Amygdala (tissue), 56 donors: ENCODE measurements around the gene FAM184B.

Experiments
- DNase-seq, 56 donors: peaks; one replicate each; lab custom pipeline; 2025; lab: John Stamatoyannopoulos, UW

Gene FAM184B

DNA sequence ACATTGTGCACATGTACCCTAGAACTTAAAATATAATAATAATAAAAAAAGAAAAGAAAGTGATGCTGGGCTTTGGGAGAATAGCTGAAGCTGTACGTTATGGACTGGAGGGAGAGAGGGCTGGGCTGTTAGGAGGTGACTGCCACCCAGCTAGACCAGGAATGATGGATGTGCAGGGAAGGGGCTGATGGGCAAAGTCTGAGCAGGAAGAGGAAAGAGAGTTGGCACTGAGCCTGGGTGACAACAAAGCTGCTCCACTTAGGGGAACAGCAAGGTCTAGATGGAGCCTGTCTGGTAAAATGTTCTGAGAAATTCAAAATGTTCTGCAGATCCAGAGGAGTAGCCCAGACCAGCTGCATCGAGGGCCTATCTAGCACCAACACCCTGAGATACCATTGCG is 134.7 kb downstream of the FAM184B start:
- DNase-seq: no peak

GRCh38 chr4:17642398-17642783 is 139.0 kb downstream of the FAM184B start:
- DNase-seq: no peak

- DNase-seq: no peak
Observed at GRCh38 chr4:17639136-17639535, 142.3 kb downstream of the FAM184B start.

GRCh38 chr4:17636696-17637622 is 144.5 kb downstream of the FAM184B start:
- peak; percentile 17 to 88 (median 65) for DNase-seq

GRCh38 chr4:17636341-17636695 is 145.1 kb downstream of the FAM184B start:
- DNase-seq: peak in 7 of 56 donors; percentile 27 to 66 (median 42)

DNA sequence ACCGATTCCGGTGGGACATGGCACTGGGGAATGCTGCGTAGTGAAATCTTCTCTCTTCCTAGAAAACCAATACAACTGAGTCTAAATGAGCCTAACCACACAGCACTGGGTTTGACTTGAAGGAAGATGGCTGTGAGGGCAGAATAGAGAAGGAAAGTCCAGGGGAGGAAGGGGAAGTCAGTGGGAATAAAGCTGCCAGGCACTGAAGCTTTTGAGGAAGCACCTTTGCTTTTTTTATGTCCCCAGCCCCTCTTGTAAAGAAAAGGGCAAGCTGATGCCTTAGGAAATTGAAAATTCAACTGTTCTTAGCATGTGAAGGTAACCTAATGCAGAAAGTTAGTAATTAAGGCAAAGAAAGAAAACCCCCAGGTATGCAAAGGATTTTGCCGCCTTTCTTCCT is 146.4 kb downstream of the FAM184B start:
- no peak for DNase-seq

- no peak for DNase-seq
Observed at GRCh38 chr4:17633600-17633999, 147.8 kb downstream of the FAM184B start.

DNA sequence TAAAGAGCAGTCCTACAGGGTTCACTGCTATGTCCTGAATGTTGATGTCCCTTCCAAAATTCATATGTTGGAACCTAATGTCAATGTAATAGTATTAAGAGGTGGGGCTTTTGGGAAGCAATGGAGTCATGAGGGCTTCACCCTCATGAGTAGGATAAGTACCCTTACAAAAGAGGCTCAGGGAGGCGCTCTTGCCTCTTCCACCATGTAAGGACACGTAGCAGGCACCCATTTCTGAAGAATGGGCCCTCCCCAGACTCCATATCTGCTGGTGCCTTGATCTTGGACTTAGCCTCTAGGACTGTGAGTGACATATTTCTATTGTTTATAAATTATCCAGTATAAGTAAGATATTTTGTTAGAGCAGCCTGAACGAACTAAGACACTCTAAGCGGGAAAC is 151.2 kb downstream of the FAM184B start:
- DNase-seq: no peak

DNA sequence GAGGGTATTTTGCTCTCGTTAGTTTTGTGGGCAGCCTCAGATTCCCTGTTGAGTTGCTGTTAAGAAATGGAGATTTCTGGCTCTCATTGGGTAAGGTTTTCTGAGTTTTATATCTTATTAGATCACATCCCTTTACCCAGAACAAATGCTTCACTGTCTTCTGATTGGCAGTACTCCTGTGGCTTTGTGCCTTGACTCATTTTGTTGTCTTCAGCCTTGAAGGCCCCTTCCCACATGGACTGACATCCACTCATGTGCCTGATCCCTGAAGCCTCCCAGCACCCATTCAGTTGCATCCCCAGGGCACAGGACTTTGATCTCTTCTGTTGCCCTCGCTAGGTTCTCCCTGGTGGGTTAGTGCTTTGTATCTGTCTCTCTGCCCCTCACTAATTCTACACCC is 156.6 kb downstream of the FAM184B start:
- DNase-seq: no peak

- DNase-seq: no peak
Observed at GRCh38 chr4:17623451-17624001, 157.9 kb downstream of the FAM184B start.

- DNase-seq: no peak
Observed at GRCh38 chr4:17619416-17620105, 161.9 kb downstream of the FAM184B start.

DNA sequence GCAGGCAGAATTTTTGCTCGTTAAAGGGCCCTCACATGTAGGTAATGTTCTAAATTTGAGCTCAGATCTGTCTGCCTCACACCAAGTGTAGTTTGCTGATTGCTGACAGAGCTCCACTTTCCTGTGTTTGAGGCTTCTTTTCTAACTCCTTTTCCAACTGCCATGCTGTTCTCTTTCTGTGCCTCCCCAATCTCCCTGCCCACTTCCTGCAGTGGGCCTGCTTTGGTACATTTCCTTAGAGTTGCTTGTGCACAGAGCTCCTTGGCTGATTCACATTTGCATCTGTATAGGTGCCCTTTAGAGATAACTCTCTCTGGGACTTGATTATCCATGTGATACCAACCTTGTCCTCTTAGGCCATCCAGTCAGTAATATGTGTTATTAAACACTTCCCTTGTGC is 162.5 kb downstream of the FAM184B start:
- no peak for DNase-seq

GRCh38 chr4:17616283-17616682 is 165.1 kb downstream of the FAM184B start:
- DNase-seq: no peak

DNA sequence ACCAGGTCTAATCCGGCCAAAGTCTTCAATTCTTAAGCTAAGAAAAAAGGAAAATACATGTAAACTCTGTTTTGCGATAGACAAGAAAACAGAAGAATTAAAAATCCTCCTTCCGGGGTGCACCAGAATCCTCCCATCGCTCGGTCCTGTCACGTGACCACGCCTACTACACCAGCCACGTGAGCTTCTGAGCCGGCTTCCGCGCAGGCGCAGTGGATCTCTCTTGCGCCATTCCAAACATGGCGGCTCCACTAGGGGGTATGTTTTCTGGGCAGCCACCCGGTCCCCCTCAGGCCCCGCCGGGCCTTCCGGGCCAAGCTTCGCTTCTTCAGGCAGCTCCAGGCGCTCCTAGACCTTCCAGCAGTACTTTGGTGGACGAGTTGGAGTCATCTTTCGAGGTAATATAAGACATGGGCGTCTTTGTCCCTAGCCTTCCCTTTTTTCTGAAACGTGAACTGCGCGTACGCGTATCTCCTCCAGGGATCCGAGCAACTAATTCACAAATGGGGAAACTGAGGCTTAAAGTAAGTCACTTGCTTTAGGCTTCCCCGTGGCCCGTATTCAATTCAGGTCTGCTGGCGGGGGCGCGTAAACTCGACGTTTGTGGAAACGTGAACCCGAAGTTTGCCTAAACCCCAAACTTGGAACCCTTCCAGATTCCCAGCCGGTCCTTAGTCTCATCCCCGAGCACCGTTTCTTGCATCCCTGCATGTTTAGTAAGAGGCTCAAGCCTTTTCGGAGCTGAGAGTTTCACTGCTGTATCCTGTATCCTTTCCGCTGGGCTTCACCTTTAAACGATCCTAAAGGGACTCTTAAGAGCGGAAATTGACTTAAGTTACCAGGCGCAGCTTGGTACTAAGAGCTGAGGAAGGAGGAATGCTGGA is 166.8 kb downstream of the FAM184B start, which contains the start of gene MED28:
Gene MED28, plus strand, starts transcription at position 226 of the 884 bp plus-strand sequence. Its CDS starts 14 bp downstream, at position 240.
- peak; percentile 62 to 95 (median 85) for DNase-seq

DNA sequence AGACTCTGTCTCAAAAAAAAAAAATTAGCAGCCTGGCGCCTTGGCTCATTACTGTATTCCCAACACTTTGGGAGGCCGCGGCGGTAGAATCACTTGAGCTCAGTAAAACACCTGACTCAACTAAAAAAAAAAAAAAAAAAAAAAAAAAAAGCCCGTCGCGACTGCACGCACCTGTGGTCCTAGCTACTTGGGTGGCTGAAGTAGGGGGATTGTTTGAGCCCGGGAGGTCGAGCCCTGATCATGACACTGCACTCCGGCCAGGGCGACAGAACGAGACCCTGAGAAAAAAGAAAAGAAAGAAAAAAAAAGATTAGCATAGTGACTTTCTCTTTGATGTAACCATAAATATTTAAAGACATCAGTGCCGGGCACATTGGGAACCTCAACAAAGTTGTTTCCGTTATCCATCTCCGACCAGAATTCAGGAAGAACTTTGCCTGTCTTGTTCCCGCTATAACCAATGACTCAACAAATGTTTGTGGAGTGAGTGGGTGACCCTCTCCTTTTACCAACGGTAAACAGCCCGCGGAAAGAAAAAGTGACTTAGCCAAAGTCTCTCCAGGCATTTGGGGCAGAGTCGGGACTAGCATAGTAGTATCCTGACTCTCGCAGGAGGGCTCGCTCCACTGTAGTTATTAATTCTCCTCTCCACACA is 167.5 kb downstream of the FAM184B start:
- peak in 14 of 56 donors; percentile 5 to 79 (median 44) for DNase-seq

- DNase-seq: peak in 16 of 56 donors; percentile 5 to 37 (median 13)
Observed at GRCh38 chr4:17605236-17605635, 176.2 kb downstream of the FAM184B start.

GRCh38 chr4:17599826-17600225 is 181.6 kb downstream of the FAM184B start:
- no peak for DNase-seq

- DNase-seq: no peak
Observed at GRCh38 chr4:17597517-17597916, 183.9 kb downstream of the FAM184B start.

DNA sequence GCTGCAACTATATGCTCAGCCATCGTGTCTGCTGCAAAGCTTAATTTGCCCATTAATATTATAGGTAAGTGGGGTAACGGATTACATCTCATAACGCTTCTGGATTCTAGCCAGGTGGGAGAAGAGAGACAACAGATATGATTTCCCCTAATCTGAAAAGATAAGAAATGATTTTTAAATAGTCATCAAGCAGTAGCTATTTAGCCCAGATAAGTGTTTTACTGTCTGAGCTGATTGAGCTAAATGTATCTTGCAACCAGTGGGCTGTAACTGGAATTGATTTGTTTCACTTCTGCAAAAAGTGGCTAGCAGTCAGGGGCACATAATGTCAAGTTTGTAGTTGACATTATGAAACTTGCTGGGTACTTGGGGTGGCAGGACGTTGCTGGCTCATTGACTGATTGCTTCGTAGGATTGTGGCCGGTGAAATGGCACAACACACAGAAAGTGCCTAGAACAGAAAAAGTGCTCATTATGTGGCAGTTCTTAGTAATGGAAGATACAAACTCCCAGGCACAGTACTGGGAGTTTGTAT is 185.9 kb downstream of the FAM184B start:
- DNase-seq: peak in 1 of 56 donors; percentile 2
